GM12865 (cell line): ENCODE data around the gene TRIM52.

Source experiments
- DNase-seq: peaks from one replicate; pipeline ENCODE4 v3.0.0; 2010; ENCODE audit warnings: low read depth
- H3K4me3 ChIP-seq: 2 replicates; pipeline ENCODE4 v1.5.1; 2011; ENCODE audit warnings: mild to moderate bottlenecking, low read depth, low read length, control low read depth
- CTCF ChIP-seq: IDR thresholded peaks from 2 replicates; pipeline ENCODE4 v1.5.1; 2011; ENCODE audit warnings: low read length, control low read depth, low read depth, inconsistent platforms; ENCODE audit not compliant: insufficient read depth; ENCODE audit errors: missing control alignments

The TRIM52 gene

GRCh38 chr5:181235323-181235688 is 25.6 kb downstream of the TRIM52 start:
- no peak for DNase-seq
- TF ChIP-seq CTCF = no peak
- H3K4me3 ChIP-seq = no peak overlapping the region

- no peak overlapping the region for H3K4me3 ChIP-seq
- no peak for DNase-seq
- TF ChIP-seq CTCF = no peak
Measured at GRCh38 chr5:181234455-181235306, 26.3 kb downstream of the TRIM52 start.

- no peak for TF ChIP-seq CTCF
- H3K4me3 ChIP-seq = no peak overlapping the region
- DNase-seq = no peak
Measured at GRCh38 chr5:181233801-181234454, 27.0 kb downstream of the TRIM52 start.

GRCh38 chr5:181233088-181233800 is 27.7 kb downstream of the TRIM52 start:
- H3K4me3 ChIP-seq = no peak overlapping the region
- no peak for DNase-seq
- no peak for TF ChIP-seq CTCF

GRCh38 chr5:181232593-181232992 is 28.4 kb downstream of the TRIM52 start:
- no peak for TF ChIP-seq CTCF
- no peak overlapping the region for H3K4me3 ChIP-seq
- DNase-seq = no peak

GRCh38 chr5:181231432-181231831 is 29.5 kb downstream of the TRIM52 start:
- TF ChIP-seq CTCF = no peak
- H3K4me3 ChIP-seq = no peak overlapping the region
- no peak for DNase-seq
